ENCODE results near the gene SETD3.

SETD3 gene

DNA sequence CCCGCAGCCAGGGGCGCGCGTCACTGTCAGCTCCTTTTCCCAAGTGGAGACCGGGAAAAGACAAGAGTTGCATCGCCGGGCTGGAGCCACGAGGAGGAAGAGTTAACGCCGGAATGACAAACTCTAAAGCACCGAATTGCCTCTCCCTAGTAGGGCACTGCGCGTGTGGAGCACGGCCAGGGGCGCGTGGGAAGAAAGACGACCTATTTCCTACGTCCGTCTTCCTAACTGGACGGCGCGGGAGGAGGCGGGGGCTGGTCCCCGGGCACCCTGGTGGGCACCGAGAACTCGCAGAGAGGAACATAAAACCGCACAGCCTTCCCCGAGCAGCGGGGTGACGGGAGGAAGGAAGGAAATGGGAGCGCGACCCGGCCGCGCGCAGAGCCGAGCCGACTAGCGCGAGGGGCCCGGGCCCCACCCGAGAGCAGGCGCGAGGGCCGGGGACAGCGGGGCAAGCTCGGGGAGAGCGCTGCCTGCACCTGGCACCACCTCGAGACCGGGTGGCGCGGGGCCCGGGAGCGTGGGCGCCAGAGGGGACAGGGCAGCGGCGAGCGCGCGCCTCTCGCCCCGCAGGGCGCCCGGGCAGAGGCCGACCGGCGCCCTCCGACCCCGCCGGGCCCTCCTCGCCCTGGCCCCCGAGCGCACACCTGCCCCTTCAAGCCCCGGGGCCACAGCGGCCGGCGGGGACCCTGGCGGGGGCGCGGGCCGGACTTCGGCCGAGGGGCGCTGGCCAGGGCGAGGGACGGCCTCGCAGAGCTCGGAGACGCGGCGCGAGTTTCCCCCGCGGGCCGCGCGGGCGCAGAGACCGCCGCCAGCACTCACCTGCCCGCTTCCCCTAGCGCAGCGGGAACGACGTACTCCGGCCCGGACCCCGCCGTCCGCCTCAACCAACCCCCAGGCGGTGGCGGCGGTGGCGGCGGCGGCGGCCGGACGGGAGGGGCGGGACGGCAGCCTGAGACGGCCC, at the start of gene SETD3:
Gene SETD3, minus strand, starts transcription at position 954 of the 964 bp plus-strand sequence. CDS start 15,054 bp downstream, outside the sequence.
- DNase-seq = no peak

DNA sequence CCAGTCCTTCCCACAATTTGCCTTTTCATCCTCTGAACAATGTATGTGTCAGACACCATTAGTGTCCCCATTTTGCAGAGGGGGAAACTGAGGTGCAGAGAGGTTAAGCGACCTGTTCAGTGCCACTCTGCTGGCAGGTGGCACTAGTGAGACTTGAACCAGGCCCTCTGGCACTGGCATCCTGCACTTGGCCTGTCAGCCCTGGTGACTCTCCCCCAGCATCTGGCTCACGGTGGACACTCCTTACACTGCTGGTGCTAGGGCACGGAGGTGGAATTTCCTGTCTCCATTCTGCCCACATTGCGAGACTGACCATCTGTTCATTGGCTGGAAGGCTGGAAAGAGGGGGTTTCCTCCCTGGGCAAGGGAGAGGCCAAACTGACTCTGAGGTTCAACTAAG, 49.2 kb upstream of the SETD3 start:
- no peak for DNase-seq

DNA sequence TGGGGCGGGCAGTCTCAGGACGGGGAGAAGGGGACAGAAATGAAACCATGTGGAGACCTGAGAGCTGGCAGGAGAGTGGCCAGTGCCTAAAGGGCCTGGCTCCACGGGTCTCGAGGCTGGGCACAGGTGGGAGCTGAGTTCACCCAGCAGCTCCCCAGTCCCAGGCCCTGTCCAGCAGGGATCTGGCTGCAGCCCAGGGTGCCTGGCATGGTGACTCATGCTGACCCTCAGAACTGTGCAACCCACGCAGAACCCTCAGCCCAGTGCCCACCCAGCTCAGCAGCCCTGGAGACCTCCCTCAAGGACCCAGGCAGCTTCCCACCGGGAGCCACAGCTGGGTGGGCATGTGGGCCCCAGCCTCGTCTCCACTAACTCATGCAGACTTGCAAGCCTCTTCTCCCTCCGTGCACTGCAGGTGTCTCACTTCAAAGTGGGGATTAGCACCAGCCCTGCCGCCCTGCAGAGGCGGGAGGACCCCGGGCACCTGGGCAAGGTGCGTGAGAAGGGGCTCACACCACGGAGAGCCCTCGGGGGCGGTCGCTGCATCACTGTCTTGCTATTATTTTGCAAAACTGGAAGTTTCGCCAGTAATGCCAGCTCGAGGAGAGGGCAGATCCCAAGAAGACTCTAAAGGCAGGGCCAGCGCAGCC, 46.9 kb upstream of the SETD3 start:
- DNase-seq = no peak

DNA sequence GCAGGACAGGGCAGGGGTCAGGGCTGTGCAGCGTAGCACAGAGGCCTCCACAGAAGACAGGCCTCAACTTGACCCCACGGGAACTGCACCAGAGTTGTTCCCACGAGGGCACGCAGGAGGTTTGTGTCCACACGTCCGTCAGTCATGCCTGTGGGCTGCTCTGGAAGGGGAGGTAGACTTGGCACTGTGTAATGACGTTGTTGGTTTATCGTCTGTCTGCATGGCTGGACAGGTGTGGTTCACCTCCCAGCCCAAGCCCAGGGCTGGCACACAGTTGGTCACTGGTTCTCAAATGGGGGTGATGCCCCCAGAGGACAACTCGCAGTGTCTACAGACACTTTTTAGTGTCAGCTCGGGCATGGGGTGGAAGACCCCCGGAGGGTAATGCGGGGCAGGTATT, 46.4 kb upstream of the SETD3 start:
- DNase-seq = no peak

DNA sequence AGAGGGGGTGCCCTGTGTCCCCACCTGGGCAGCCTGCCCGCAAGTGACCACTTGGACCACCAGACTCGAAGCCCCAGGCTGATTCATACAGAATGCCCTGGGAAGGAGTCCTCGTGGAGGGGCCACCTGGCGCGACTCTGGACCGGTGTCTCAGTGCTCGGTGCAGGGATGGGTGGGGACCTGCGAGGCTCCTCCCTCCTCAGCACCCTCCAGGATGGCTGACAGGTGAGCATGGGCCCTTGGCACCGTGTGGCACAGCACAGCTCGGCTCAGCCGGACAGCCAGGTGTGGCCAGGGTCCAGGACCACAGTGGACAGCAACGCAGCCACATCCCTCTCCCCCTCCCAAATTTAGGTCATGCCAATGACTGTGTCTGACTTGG, 45.0 kb upstream of the SETD3 start:
- DNase-seq = no peak

DNA sequence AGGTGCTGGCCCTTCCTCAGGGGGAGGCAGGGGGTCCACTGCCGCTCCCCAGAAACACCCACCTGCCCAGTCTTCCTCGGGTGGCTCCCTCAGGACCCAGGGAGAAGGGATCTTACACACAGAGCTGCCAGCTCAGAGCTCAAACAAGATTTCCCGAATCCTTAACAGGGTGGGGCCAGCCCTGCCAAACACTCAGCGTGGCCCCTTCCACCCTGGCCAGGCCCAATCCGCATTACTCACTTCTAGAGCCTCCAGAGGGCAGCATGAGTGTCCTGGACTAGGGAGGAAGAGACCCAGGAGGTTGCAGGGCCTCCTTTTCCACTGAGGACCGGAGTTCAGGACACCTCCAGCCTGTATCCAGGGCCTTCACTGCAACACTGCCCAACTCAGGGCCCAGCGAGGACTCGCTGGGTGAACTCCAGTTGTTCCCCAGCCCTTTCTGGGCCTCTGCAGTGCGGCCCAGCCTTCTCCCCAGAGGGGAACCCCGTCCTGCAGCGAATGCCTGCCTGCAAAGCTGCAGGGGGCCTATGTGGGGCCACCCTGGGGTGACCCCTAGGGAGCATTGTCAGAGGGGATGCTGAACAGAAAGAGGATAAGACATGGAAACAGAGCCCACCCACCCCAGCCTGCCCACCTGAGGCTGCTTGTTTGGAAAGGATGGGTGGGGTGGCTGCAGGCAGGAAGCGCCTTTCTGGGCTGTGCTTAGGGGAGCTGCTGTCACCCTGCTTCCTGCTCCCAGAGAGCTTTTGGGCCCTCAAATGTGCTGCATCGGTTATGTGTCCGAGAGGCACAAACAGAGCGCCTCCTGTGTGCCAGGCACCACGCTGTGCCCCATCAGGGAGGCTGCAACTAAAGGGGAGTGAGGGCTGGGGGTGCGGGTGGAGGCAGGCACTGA, 44.4 kb upstream of the SETD3 start:
- no peak for DNase-seq

DNA sequence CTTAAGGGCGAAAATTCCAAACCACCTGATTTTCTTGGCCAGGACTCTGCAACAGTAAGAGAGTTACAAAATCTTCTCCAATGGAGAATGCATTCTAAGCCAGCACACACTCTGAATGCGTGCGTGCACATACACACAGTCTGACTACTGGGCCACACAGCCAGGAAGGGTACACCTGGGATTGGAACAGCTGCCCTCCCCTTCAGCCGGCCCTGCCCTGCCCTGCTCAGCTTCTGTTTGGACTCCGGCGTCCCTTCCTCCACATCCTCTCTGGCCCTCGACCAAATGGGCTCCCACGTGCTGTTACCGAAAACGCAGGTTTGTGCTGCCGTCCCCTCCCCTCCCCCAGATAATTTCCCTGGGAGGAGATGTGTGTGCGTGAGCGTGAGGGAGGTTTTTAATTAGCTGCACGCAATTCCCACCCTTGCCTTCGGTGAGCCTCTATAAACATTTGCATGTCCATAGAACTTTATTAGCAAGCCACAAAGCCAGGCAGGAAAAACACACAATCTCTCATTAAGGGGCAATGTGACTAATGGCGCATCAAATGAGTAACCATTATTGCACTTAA, 43.5 kb upstream of the SETD3 start:
- no peak for DNase-seq

DNA sequence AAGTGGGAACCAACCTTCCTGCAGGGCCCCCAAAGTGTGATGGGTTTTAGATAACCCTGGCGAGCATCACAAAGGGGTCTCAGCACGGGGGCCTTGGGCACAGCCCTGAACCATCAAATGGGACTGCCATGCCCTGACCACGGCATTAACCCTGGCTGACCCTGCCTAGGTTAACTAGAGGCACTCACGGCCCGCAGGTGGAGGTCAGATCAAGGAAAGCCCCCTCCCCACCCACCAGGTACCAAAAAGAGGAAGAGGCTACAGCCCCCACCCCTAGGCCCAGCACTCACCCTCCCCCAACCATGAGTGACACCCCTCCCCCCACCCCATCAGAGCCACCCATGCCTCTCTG, 43.0 kb upstream of the SETD3 start:
- DNase-seq = no peak

DNA sequence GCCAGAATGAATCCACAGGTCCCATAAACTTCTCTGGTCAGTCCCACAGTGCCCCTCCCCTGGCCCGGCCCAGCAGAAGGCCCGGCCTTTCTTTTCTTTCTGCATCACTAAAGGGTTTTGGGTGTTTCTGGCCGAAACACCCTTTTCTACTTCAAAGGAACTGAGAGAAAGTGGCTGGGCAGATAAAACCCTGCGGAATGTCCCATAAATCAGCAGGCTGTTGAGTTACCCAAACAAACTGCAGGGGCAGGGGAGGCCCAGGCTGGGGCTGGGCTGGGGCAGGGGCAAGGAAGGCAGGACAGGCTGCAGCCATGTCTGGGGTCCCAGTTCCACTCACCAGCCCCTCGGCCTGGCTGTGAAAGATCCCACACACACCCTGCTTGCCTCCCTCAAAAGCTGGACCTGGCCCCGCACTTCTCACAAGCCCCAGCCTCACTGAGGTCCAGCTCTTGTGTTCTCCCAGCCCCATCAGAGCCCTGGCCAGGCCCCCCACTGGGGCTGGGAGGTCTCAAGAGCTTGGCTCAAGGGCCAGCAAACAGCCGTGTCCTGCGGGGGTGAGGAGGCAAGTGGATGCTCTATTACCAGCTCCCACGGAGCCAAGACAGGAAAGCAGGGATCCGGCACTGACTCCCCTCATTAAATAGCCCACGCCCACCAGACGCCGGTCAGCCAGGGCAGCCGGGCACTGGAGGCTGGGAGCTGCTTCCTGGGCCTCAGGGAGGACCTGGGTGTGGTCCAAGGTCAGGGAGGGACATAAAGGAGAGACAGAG, 42.5 kb upstream of the SETD3 start:
- DNase-seq = no peak

DNA sequence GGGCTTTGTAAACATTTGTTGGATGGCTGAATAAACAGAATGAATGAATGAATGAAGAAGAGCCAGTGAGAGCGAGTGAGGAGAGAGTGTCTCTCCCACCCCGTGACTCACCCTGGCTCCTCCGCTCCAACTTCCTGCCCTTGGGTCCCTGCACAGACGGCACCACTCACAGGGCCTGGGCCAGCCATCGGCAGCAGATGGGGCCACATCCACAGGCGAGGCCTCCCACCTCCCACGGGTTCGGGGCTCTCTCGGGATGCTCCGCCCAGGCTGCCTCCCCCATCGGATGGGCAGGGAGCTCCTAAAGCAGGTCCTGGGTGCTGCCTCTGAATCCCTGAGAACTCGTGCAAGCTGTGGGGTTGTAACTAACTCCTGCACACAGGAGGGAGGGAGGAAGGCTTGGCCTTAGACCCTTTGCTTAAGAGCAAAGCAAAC, 41.8 kb upstream of the SETD3 start:
- no peak for DNase-seq

DNA sequence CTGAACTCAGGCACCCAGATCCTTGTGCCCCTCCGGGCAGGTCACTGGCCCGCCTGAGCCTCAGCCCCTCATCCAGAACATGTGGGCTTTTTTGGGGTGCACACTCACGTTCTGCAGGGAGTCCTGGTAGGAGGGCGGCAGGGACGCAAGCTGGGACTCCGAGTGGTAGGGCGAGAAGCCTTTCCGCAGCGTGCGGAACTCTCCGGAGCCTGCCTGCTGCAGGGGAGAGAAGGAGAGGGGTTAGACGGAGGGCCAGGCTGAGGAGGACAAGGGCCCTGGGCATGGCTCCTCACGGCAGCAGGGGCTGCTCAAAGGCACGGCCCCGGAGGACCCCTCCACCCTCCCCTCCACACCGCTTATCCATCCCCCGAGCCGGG, 41.4 kb upstream of the SETD3 start:
- no peak for DNase-seq

DNA sequence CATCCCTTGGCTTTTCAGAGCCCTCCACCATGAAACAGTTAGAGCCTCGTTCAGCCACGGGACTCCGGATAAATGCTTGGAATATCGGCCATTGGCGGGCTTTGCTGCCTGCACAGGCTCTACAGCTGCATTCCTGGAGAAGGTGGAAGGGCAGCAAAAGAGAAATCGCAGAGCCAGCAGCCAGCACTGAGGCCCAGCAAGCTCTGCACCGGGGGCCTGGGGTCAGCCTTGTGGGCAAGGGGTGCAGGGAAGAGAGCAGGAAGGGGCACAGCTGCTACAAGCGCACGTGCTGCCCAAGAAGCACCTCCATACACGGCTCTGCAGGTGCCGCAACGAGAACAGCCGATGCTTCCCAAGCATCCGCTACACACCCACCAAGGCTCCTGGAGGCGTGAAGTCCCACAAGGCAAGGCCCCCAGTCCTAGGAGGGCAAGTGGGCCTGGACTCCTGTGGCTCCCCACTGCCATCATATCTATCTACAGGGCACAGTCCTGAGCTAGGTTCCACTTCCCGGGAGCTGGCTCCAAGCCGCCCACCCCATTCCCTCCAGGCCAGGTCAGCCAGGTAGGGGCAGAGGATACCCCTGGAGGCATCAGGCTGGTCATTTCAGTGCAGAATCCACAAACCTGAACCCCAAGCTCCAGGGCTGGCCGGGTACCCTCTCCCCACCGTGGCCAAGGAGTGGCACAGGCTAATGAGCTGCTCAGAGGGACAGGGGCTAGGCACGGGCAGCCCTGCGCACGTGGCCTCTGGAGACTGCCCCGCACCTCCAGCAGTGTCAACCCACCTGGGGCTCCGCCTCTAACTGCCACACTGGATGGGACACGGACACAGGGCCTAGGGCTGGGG, 40.7 kb upstream of the SETD3 start:
- no peak for DNase-seq

DNA sequence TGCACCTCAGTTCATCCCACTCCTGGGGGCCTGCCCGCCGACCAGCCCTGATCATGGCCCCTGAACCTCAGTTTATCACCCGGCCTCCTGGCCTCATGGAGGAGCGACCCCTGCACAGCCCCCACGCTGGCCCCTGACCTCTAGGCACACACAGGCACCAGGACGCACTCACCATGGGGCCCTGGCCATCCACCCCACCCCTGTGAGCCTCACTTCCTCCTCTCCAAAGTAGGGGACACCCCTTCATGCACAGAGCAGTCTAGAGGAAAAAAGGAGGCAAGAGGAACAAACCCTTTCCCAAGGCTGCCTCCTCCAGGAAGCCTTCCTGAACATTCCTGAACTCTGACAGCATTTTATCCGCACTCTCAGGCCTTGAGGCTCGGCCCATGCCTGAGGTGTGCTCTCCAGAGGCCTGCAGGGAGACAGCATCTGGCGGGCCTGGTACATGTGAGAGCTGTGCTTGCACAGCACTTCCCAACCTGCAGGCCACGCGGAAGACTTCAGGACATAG, 40.0 kb upstream of the SETD3 start:
- DNase-seq = no peak

DNA sequence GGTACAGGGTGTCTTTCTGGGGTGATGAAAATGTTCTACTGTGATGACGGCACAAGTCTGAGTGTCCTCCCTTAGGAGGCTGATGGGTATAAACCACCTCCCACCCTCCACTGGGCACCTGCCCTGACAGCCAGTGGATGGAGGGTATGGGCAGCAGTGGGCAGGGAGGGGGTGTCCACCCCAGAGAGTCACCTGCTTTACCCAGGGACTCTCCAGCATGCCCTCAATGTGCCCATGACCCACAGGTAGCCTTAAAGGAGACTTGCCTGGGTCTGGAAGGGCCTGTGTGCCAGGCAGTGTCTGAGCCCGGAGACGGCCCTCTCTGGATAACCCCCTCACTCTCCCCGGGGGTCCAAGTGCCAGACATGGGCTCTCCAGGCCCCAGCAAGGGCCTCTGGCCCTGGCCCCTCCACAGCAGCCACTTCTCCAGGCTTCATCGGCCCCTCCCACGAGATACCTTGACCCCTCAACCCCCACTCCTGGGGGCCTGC, 39.3 kb upstream of the SETD3 start:
- no peak for DNase-seq

DNA sequence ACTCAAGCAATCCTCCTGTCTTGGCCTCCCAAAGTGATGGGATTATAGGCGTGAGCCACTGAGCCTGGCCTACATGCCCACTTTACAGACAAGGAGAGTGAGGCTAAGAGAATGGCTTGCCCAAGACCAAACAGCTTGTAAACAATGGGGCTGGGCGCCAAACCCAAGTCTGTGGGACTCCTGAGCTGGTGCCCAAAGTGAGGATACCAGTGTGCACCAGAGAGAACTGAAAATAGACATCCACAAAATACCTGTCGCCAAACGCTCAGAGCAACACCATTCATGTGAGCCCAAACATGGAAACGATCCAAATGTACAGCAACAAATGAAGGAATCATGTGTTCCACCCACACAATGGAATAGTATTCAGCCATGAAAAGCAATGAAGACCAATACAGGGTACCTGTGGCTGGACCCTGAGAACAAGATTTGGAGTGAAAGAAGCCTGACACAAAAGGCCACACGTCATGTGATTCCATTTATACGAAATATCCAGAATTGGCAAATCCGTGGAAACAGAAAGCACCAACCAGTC, 38.8 kb upstream of the SETD3 start:
- no peak for DNase-seq

DNA sequence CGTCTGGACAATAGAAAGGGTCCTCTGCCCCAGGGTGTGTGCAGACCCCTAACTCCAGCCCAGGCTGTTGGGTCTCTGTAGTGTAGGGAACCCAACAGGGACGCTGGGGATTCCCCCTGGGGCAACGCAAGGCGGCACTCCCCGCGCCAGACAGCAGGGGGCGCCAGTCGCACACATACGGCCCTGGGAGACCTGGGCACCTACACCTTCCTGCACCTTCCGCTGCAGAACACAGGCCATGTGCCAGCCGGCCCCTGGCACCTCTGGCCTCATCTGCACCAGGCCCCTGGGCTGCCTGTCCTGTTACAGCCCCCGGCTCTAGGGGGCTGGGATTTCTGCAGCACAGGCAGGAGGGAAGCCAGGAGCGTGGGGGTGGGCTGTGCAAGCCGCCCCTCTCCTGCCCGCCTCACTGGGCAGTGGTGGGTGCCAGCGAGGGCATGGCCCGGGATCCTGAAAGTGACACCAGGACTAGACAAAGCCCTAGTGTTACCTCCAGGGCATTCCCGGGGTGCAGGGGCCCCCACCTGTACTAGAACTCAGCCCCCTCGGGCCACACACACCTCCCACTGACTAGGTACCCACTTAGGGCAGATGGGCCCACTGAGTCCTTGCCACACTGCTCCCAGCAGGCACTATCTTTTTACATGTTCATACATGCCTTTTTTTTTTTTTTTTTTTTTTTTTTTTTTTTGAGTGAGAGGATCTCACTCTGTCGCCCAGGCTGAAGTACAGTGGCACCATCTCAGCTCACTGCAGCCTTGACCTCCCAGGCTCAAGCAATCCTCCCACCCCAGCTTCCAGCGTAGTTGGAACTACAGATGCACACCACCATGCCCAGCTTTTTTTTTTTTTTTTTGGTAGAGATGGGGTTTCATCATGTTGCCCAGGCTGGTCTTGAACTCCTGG, 38.0 kb upstream of the SETD3 start:
- DNase-seq = no peak

DNA sequence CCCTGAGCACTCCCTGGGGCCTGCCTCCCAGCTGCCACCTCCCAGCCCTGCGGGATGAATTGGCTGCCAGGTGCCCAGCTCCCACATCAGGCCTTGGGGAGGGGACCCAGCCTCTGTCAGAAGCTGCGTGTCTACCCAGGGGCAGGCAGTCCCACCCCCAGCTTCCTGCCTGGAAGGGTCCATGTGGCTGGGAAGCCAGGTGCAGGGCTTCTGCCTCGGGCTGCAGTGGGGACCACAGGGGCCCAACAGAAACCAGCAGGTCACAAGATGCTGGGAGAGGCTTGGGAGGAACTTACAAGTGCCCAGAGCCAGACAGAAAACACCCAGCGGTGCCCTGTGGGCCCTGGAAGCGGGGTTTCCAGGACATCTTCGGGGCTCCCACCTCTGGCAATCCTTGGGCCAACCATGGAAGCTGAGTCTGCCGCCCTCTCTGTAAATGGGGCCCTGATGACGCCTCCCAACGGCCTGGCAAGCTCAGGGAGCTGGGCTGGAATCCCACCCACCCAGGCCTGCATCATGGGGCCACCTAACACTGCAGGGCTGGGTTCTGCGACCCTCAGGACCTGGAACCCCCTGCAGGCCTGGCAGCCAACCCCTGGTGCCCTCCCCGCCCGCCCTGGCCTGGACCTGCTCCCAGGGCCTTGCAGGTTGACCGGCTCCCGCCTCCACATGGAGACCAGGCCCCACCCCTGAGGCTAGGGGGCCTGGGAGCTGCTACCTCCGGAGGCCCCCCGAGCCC, 37.2 kb upstream of the SETD3 start:
- DNase-seq = no peak

DNA sequence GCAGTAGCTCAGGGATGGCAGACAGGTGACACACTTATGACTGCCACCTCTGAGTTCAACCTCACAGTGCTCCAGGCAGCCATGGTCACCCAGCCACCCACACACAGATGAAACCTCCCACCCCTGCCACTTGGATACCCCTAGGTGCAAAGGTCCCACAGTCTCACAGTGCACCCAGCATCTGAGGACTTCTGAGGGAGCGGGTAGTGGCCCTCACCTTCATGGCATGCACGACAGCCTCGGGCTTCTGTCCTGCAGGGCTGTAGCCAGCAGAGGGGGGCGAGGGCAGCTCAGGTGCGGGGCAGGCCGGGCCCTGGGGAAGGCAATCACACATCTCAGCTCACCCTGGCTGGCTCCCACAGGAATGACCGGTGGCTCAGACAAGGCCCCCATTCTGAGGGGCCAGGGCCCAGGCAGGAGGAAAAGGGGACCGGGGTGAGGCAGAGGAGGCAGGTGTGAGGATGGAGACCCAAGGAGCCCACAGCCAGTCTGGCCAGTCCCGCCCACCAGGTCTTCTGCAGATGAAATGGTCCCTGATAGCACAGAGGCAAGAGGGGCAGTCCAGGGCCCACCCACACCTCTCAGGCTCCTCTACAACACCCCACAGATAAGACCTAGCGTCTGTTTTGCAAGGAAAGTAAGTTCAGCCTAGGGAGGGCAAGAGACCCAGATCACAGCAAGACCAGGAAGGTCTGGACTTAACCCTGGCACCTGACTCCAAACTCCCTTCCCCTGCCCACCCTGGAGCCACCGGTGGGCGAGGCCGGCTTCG, 36.4 kb upstream of the SETD3 start:
- no peak for DNase-seq
